T follicular helper cell (primary cell): ENCODE data around the gene PPIL1.

Experiments used
- DNase-seq: peaks from one replicate; pipeline ENCODE4 v3.0.0-alpha.2; 2020; ENCODE audit warnings: low read depth

Gene PPIL1

DNA sequence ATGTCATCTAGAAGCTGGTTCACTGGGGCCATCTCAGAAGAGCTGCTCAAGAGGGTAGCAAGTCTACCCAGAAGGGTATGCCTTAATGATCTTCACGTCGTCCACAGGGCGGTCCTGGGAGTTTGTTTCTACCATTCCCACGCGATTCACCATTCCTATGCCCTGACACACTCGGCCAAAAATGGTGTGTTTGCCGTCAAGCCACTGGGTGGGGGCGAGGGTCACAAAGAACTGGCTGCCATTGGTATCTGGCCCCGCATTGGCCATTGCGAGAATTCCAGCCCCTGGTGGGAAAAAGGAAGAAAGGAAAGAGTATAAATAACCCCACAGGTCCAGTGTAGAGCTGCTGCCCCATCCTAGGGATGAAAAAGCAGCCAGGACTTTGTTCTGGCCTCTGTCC, 18.9 kb downstream of the PPIL1 start:
- DNase-seq: no peak

- no peak for DNase-seq
These were observed 21.3 kb downstream of the PPIL1 start for GRCh38 chr6:36853325-36853724.

DNA sequence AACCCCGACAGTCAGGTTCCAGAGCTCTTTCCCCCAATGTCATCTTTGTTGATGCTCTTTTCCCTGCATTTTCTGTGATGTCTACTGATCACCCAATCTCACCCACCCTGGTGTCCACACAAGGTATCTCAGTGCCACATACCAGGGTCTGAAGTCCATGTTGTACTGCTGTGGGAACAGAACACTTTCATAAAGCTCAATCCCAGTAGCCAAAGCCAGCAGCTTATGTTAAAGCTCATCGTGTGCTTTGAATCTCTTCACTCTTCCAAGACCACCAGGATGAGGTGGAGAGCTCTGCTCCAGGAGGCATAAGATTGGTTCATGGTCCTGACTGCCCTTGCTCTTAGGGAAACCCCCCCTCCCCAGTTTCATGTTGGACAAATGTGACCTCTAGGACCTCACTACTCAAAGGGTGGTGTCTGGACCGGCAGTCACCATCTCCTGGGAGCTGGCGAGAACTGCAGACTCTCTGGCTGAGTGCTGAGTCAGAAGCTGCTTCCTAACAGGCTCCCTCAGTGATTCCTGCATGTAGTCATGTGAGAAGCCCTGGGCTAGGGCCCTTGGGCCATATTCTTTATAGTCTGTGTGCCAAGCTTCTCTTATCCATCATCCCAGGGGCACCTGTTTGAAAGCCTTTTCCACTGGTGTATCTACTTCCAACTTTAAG, 22.0 kb downstream of the PPIL1 start:
- DNase-seq: no peak

DNA sequence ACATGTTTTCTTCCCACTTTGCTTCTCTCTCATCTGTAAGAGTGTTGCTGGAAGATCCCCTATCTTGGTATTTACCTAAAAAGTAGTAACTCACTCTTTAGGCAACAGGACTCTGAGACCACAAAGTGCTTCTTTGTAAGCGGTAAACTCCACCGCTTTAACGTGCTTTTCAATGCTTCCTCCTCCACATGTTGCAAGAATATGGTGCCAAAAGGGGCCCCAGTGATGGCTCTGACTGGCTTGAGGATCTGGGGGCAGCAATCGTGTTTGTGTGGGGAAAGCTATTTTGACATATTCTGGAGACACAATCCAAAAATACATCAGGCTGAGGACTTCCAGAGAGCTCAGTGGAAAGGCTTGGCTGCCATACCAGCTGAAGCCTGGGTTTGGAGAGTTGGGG, 23.0 kb downstream of the PPIL1 start:
- no peak for DNase-seq

DNA sequence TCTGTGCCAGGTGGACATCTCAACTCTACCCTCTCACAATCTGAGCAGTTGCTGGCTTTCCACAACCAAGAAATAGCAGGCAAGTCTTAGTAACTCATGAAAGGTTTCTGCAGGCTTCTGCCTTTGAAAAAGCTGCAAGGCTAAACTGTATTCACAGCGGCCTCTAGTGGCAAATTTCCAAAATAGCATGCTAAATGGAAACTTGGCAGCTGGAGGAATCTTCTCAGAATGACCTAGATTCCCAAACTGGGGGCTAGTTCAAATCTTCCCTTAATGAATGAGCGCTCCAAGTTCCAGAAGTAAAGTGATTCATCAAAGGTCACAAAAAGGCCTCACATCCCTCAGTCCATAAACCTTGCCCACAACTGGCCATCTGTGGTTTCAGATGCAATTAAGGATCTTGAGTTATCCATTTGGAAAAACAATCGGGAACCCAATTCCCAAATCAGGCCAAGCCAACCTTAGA, 23.4 kb downstream of the PPIL1 start:
- DNase-seq: peak; percentile 9

DNA sequence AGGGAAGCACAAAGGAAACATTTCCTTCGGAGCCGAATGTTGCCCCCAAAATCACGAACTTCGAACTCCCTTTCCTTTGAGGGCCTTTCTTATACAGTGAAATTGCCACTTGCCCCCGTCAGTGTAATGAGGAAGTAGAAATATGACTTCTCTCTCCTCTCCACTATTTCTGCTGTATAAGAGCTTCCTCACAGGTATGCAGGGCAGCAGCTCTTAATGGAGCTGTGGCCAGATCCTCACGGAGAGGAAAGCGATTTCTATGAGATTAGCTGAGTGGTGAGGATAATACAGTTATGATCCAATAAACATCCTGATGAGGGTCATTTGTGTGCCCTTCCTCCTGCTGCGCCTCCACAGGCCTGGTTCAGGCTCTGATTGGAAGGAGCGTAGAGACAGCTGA, 24.6 kb downstream of the PPIL1 start:
- no peak for DNase-seq

DNA sequence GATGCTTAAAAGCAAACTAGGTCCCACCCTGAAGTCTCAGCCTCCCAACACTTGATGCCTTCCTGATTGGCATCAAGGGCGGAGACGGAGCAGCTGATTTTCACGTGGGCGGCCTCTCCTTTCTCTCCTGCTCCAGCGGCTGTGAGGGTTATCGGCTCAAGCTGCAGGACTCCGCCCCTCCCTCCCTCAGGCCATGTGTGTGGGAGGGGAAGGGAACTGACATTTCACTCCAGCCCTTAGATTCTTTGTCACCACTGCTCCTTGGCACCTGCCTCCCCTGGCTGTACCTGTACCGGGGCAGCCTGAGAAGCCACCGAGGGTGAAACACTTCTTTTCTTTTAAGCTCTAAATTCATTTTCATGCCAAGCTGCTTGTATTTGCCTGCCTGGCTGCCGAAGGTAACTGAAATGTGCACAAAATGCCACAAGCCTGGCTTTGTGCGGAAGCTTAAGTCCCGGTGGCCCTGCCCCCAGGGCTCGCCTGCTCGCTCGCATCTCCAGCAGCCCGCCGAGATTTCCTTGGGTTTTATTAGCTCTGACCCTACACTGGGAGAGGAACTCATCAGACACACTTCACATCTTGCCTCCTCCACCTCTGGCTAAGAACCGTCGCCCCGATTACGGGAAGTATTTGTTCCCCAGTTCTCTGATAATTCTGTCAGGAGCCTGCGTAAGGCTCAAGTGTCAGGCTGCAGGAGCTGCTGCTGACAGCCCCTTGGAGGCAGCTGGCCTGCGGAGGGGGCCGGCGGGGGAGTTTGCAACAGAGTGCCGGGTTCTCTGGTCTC, 25.8 kb downstream of the PPIL1 start:
- no peak for DNase-seq

GRCh38 chr6:36847991-36848390, 26.6 kb downstream of the PPIL1 start:
- no peak for DNase-seq

- DNase-seq: no peak
These were observed 27.5 kb downstream of the PPIL1 start for GRCh38 chr6:36847152-36847551.

GRCh38 chr6:36845233-36845632, 29.4 kb downstream of the PPIL1 start:
- no peak for DNase-seq

DNA sequence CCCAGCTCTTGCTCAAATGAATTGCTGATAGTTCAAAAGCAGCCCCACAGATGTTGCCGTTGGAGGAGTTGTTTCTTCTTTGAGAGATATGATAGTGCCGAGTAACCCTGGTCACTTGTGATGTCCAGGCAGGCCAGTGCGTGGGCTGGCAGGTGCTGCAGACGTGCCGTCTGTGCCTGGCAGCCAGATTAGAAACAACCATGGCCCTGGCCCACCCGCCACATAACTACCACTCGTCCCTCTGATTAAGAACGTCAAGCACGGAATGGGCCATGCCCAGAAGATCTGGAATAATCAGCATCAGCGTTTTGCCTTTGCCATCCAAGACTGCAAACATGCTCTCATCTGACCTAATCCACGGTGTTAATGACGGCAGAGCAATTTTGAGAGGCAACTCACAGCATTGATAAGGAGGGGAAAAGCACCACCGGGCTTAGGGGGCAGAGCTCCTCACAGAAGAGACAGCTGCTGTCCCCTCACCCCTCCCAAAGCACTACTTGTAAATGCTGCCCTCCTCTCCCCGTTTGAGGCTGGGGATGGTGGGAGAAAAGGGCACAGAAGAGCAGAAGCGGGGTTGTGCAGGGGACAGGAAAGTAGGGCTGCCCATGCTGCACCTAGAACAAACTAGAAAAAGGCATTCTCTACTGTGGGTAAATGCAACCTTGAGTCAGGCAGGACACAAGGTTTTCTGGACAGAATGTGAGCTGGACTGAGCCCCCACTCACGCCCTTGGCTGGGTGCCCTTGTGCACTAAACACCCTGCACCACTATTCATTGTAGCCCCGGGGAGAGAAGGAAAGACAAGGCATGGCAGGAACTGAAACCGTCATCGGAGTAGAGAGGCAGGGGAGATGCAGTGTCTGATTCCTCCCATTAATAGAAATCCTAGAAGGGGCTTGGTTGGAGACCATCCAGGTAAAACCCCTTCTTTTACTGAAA, 30.1 kb downstream of the PPIL1 start:
- no peak for DNase-seq

DNA sequence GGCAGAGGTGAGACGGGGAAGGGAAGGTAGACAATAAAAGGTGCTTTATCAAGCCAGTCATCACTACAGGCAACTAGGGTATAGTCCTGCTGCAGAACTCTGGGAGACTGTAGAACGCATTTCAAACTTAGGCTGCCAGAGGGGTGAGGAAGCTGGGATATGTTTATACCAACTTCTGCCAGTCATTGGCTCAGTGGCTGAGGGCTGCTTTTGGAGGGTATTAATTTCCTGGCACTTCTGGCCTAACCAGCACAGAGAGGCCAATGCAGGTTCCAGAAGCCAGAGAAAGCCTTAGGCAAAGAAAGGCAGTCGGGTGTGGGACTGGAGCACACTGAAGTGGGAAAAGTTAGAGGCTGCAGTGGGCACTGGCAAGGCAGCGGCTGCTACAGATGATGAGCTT, 31.4 kb downstream of the PPIL1 start:
- no peak for DNase-seq

GRCh38 chr6:36841756-36842155, 32.8 kb downstream of the PPIL1 start:
- DNase-seq: no peak

- DNase-seq: peak; percentile 13
These were observed 33.9 kb downstream of the PPIL1 start for GRCh38 chr6:36840432-36841403.

GRCh38 chr6:36839749-36840431, 34.7 kb downstream of the PPIL1 start:
- DNase-seq: peak; percentile 20

- no peak for DNase-seq
These were observed 35.5 kb downstream of the PPIL1 start, which contains the start of gene CPNE5 for GRCh38 chr6:36838896-36839748. Gene CPNE5, minus strand, starts transcription at chr6:36839444. Its CDS starts 67 bp downstream, at chr6:36839377.

- DNase-seq: no peak
These were observed 36.9 kb downstream of the PPIL1 start for GRCh38 chr6:36837686-36838085.

GRCh38 chr6:36837022-36837339, 37.6 kb downstream of the PPIL1 start:
- DNase-seq: no peak
